Keratinocyte (primary cell): ENCODE measurements around the gene RFWD3.
"Not testable (repeated sequence)": the region's sequence is repeated elsewhere in the genome, so short reads cannot be mapped to it uniquely, and the experiment has no call there.

ENCODE experiments used
- EZH2 ChIP-seq: IDR thresholded peaks from one replicate; pipeline ENCODE4 v1.6.1; 2012; ENCODE audit warnings: inconsistent platforms, mild to moderate bottlenecking, low read length, moderate library complexity
- TF ChIP-seq, protein P1 (sequence below), 3 experiments: IDR thresholded peaks in 1 of 3; conservative IDR thresholded peaks in 1 of 3; optimal IDR thresholded peaks in 1 of 3; 2 replicates in 2 of 3; 3 replicates in 1 of 3; pipeline versions ENCODE3 to v1.5.1; 2011; ENCODE audit warnings: low read length in 3 of 3, mild to moderate bottlenecking in 3 of 3, moderate library complexity in 2 of 3, control low read depth in 1 of 3, inconsistent platforms in 1 of 3; ENCODE audit not compliant: insufficient read depth in 2 of 3; ENCODE audit errors: extremely low read depth in 1 of 3

GRCh38 chr16:74668877-74669276 is 2.2 kb upstream of the RFWD3 start:
- TF ChIP-seq, protein P1, sequence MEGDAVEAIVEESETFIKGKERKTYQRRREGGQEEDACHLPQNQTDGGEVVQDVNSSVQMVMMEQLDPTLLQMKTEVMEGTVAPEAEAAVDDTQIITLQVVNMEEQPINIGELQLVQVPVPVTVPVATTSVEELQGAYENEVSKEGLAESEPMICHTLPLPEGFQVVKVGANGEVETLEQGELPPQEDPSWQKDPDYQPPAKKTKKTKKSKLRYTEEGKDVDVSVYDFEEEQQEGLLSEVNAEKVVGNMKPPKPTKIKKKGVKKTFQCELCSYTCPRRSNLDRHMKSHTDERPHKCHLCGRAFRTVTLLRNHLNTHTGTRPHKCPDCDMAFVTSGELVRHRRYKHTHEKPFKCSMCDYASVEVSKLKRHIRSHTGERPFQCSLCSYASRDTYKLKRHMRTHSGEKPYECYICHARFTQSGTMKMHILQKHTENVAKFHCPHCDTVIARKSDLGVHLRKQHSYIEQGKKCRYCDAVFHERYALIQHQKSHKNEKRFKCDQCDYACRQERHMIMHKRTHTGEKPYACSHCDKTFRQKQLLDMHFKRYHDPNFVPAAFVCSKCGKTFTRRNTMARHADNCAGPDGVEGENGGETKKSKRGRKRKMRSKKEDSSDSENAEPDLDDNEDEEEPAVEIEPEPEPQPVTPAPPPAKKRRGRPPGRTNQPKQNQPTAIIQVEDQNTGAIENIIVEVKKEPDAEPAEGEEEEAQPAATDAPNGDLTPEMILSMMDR (optimal IDR thresholded peaks at IDR 0.05 in 1 of 3, IDR thresholded peaks at IDR 0.05 in 1 of 3, conservative IDR thresholded peaks at IDR 0.05 in 1 of 3; ENCODE audit: extremely low read depth in 1 of 3, insufficient read depth in 2 of 3, low read length in 3 of 3): not testable (repeated sequence)
- TF ChIP-seq EZH2: not testable (repeated sequence)
